ENCODE data around the gene ANAPC10. TPM values are rescaled to one million over a fixed set of nuclear protein-coding genes. Genes with fewer than 3 reads are reported as not detected.

Gene ANAPC10
- polyA plus RNA-seq, 2 of the 4 experiments (the other 2 are of a cell fraction) = 16.4 to 33.8 TPM

- no peak for TF ChIP-seq RAD21 (conservative IDR thresholded peaks at IDR 0.05 in 1 of 2, IDR thresholded peaks at IDR 0.05 in 1 of 2)
These were observed 7.6 kb downstream of the ANAPC10 start (continued) for GRCh38 chr4:145090380-145090779.

- Histone ChIP-seq H3K4me1 (no peaks in the 10 kb centered on the region), H3K9me3 (no peaks in the 10 kb centered on the region), H3K4me2 (no peak overlapping the region), H3K27ac (no peak overlapping the region), H3K4me3 (no peak overlapping the region)
- ATAC-seq (no peak), DNase-seq (ENCODE audit: low read depth in 1 of 2, low spot score in 1 of 2) (no peak), FAIRE-seq (no peak)
- WGBS (ENCODE audit: missing lambda C conversion rate) = 100% methylated on average over 1 of the region's 1 CpG
- ChIA-PET CTCF (interaction anchor here (1.4 kb wide), 1 partner anchor 14 kb away, joined by 5 read pairs; the partner anchor contains the start of genes ABCE1 and ANAPC10), POLR2A (interaction anchor here (0.6 to 1.0 kb wide), 2 partner anchors 14 to 84 kb away, joined by 3 to 4 read pairs; partner anchors contain the start of genes ABCE1 and ANAPC10)
- TF ChIP-seq KDM5A (IDR thresholded peaks at IDR 0.05) = no peak
- no peak for TF ChIP-seq BCL3 (IDR thresholded peaks at IDR 0.05)
- no peak for TF ChIP-seq GATA3 (IDR thresholded peaks at IDR 0.05; ENCODE audit: borderline replicate concordance)
- TF ChIP-seq MYC (IDR thresholded peaks at IDR 0.05; ENCODE audit: borderline replicate concordance, low read length) = no peak
- TF ChIP-seq POLR2AphosphoS2 (conservative IDR thresholded peaks at IDR 0.05; ENCODE audit: low read length) = no peak
- no peak for TF ChIP-seq RCOR1 (IDR thresholded peaks at IDR 0.05; ENCODE audit: low read depth, low read length)
- no peak for TF ChIP-seq BHLHE40 (IDR thresholded peaks at IDR 0.05; ENCODE audit: low read depth, low read length)
- no peak for TF ChIP-seq NFE2L2 (conservative IDR thresholded peaks at IDR 0.05; ENCODE audit: low read length)
These were observed 13.9 kb downstream of the ANAPC10 start for GRCh38 chr4:145083891-145084605.

GRCh38 chr4:145081756-145082155 lies 16.2 kb downstream of the ANAPC10 start:
- ATAC-seq (no peak), FAIRE-seq (no peak), DNase-seq (ENCODE audit: low read depth in 1 of 2, low spot score in 1 of 2) (no peak)
- Histone ChIP-seq H3K9me3 (no peaks in the 10 kb centered on the region), H3K27ac (no peak overlapping the region), H3K4me3 (no peak overlapping the region), H3K4me2 (no peak overlapping the region), H3K4me1 (no peaks in the 10 kb centered on the region)
- 97% methylated on average over 1 of the region's 1 CpG for WGBS (ENCODE audit: missing lambda C conversion rate)
- ChIA-PET CTCF (no interaction called here), POLR2A (no interaction called here)
- TF ChIP-seq TFCP2L1 (CRISPR knock-in tag; IDR thresholded peaks at IDR 0.05) (no peak), FOSL2 (IDR thresholded peaks at IDR 0.05) (no peak), FOSL2 (CRISPR knock-in tag; IDR thresholded peaks at IDR 0.05) (no peak), RFX5 (IDR thresholded peaks at IDR 0.05) (no peak), BHLHE40 (IDR thresholded peaks at IDR 0.05; ENCODE audit: low read depth, low read length) (no peak), HOXA7 (CRISPR knock-in tag; IDR thresholded peaks at IDR 0.05) (no peak), ELK1 (IDR thresholded peaks at IDR 0.05; ENCODE audit: low read depth, low read length) (no peak), KDM5A (IDR thresholded peaks at IDR 0.05) (no peak), FOXS1 (CRISPR knock-in tag; IDR thresholded peaks at IDR 0.05) (no peak), RARB (CRISPR knock-in tag; IDR thresholded peaks at IDR 0.05) (no peak)

GRCh38 chr4:145076469-145076855 lies 21.5 kb downstream of the ANAPC10 start:
- no peaks in the 10 kb centered on the region for H3K4me1 ChIP-seq
- no peaks in the 10 kb centered on the region for H3K9me3 ChIP-seq
- ChIA-PET POLR2A (no interaction called here), CTCF (no interaction called here)
- WGBS (ENCODE audit: missing lambda C conversion rate) = 92% methylated on average over 2 of the region's 2 CpGs
- no peak overlapping the region for H3K27ac ChIP-seq
- no peak for ATAC-seq
- H3K4me2 ChIP-seq = no peak overlapping the region
- no peak for FAIRE-seq
- DNase-seq (ENCODE audit: low read depth in 1 of 2, low spot score in 1 of 2) = no peak
- no peak overlapping the region for H3K4me3 ChIP-seq
- no peak for TF ChIP-seq RARB (CRISPR knock-in tag; IDR thresholded peaks at IDR 0.05)
- TF ChIP-seq SREBF2 (IDR thresholded peaks at IDR 0.05) = no peak
- no peak for TF ChIP-seq BCL3 (IDR thresholded peaks at IDR 0.05)
- no peak for TF ChIP-seq PHF8 (IDR thresholded peaks at IDR 0.05; ENCODE audit: borderline replicate concordance, low read depth)
- TF ChIP-seq CTCF (IDR thresholded peaks at IDR 0.05) = no peak
- TF ChIP-seq POLR2A (IDR thresholded peaks at IDR 0.05; ENCODE audit: low read length) = no peak
- TF ChIP-seq HDAC2 (IDR thresholded peaks at IDR 0.05) = no peak
- no peak for TF ChIP-seq POLR2AphosphoS2 (conservative IDR thresholded peaks at IDR 0.05; ENCODE audit: low read length)
- no peak for TF ChIP-seq MYC (IDR thresholded peaks at IDR 0.05; ENCODE audit: borderline replicate concordance, low read length)
- no peak for TF ChIP-seq JUNB (IDR thresholded peaks at IDR 0.05)
- TF ChIP-seq MAZ (IDR thresholded peaks at IDR 0.05; ENCODE audit: borderline replicate concordance, low read depth, low read length) = no peak
- TF ChIP-seq CEBPB (IDR thresholded peaks at IDR 0.05) = no peak
- no peak for TF ChIP-seq ZNF302 (CRISPR knock-in tag; IDR thresholded peaks at IDR 0.05)
- no peak for TF ChIP-seq NPAS2 (CRISPR knock-in tag; IDR thresholded peaks at IDR 0.05; ENCODE audit: borderline replicate concordance)
- no peak for TF ChIP-seq CBX2 (IDR thresholded peaks at IDR 0.05; ENCODE audit: borderline replicate concordance, low read depth)
